ENCODE results near the gene CACNG7. TPM values are rescaled to one million over a fixed set of nuclear protein-coding genes. Genes with fewer than 3 reads are reported as not detected.

CACNG7 gene
- total and polyA plus RNA-seq, 2 donors (not counting 3 experiments of a cell fraction or from before 2014, with no cell fraction given), result 0.92 to 1.3 TPM

DNA sequence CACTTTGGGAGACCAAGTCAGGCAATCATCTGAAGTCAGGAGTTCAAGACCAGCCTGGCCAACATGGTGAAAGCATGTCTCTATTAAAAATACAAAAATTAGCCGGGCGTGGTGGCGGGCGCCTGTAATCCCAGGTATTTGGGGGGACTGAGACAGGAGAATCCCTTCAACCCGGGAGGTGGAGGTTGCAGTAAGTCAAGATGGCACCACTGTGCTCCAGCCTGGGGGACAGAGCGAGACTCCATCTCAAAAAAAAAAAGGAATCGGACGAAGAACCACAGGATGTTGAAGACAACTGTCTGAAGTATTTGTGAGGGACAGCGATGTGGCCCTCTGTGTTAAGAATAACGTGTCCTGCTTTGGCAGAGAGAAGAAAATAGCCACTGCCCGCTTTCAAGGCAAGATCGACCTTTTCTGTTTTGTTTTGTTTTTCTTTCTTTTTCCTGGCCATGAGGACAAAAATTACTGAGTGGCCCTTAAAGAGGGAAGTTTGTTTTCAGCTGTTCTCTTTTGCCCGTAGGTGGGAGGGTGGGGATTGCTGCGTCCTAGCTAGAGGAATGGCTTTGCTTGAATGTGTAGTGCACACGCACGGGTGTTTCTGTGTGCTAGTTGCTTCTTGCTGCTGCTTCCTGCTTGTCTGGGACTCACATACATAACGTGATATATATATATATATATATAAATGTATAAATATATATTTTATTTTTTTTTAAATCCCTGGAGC, 33.3 kb upstream of the CACNG7 start:
- CTCF ChIA-PET, result interaction anchor here (1.0 to 1.7 kb wide), 3 partner anchors 67 to 154 kb away, joined by 3 to 9 read pairs (median 7); no protein-coding TSS in a partner anchor
- Histone ChIP-seq H3K4me3 (replicated peaks in 1 of 3; ENCODE audit: insufficient read depth in 1 of 3, low read depth in 1 of 3, low read length in 3 of 3) (no peak overlapping the region), H4K20me1 (replicated peaks; ENCODE audit: control insufficient read depth, extremely low read depth, insufficient read depth, low read length) (no peaks in the 10 kb centered on the region), H2AFZ (ENCODE audit: low read depth, low read length) (no peak overlapping the region), H3K9me3 (replicated peaks; ENCODE audit: control insufficient read depth, insufficient read depth, low read length) (no peaks in the 10 kb centered on the region), H3K9me1 (replicated peaks; ENCODE audit: control insufficient read depth, extremely low read depth, insufficient read depth, low read length) (no peaks in the 10 kb centered on the region), H3K9ac (replicated peaks; ENCODE audit: extremely low read depth, insufficient read depth, low read length) (no peak overlapping the region), H3K27ac (ENCODE audit: insufficient read depth, low read depth, low read length) (no peak overlapping the region), H3K36me3 (ENCODE audit: control insufficient read depth in 2 of 2, extremely low read depth in 1 of 2, insufficient read depth in 2 of 2, low read length in 2 of 2) (peaks cover 0 to 17% of the 10 kb centered on the region in 2 experiments), H3K4me2 (ENCODE audit: insufficient read depth, low read length) (no peak overlapping the region), H3K79me2 (ENCODE audit: control insufficient read depth, insufficient read depth, low read length) (peaks cover 11% of the 10 kb centered on the region), H3K27me3 (ENCODE audit: control insufficient read depth in 2 of 2, insufficient read depth in 2 of 2, low read length in 2 of 2) (peaks cover 5 to 8% of the 10 kb centered on the region in 2 experiments), H3K4me1 (ENCODE audit: control insufficient read depth, extremely low read depth, insufficient read depth, low read length) (peaks cover 4% of the 10 kb centered on the region)
- TSS peak; percentile 30 for BruUV-seq (replicated peaks)
- DNase-seq (ENCODE audit: low read depth, low spot score), result no peak
- TF ChIP-seq FOS (IDR thresholded peaks at IDR 0.05; ENCODE audit: borderline replicate concordance, insufficient read depth, low read length) (no peak), JUN (IDR thresholded peaks at IDR 0.05; ENCODE audit: borderline replicate concordance, insufficient read depth, insufficient read length, low read depth) (no peak), POLR2AphosphoS5 (IDR thresholded peaks at IDR 0.05; ENCODE audit: insufficient read depth, low read depth, low read length) (no peak), POLR2A (IDR thresholded peaks at IDR 0.05; ENCODE audit: low read depth, low read length) (no peak), MYC (IDR thresholded peaks at IDR 0.05; ENCODE audit: low read depth, low read length) (no peak), EZH2 (IDR thresholded peaks at IDR 0.05; ENCODE audit: borderline replicate concordance, low read depth, low read length, severe bottlenecking) (no peak), GATA2 (IDR thresholded peaks at IDR 0.05; ENCODE audit: insufficient read depth, insufficient read length, low read depth, low read length) (no peak)
- TF ChIP-seq, protein P1, sequence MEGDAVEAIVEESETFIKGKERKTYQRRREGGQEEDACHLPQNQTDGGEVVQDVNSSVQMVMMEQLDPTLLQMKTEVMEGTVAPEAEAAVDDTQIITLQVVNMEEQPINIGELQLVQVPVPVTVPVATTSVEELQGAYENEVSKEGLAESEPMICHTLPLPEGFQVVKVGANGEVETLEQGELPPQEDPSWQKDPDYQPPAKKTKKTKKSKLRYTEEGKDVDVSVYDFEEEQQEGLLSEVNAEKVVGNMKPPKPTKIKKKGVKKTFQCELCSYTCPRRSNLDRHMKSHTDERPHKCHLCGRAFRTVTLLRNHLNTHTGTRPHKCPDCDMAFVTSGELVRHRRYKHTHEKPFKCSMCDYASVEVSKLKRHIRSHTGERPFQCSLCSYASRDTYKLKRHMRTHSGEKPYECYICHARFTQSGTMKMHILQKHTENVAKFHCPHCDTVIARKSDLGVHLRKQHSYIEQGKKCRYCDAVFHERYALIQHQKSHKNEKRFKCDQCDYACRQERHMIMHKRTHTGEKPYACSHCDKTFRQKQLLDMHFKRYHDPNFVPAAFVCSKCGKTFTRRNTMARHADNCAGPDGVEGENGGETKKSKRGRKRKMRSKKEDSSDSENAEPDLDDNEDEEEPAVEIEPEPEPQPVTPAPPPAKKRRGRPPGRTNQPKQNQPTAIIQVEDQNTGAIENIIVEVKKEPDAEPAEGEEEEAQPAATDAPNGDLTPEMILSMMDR (IDR thresholded peaks at IDR 0.05; ENCODE audit: extremely low read depth in 1 of 2, insufficient read depth in 1 of 2, low read depth in 1 of 2, low read length in 2 of 2), result no peak
- TF ChIP-seq, protein P2, sequence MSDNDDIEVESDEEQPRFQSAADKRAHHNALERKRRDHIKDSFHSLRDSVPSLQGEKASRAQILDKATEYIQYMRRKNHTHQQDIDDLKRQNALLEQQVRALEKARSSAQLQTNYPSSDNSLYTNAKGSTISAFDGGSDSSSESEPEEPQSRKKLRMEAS (IDR thresholded peaks at IDR 0.05; ENCODE audit: insufficient read depth, insufficient read length), result no peak
- POLR2A ChIA-PET, result no interaction called here
- intact Hi-C loops (cut with micrococcal nuclease) (no loop called here), dilution Hi-C loops (cut with MboI; ENCODE audit: extremely low pct_ligation_motif_present, low sequenced_read_pairs) (no loop called here)
- no peak for FAIRE-seq

Measured in endothelial cell of umbilical vein (primary cell).